Neuron (in vitro differentiated cells): ENCODE measurements around the gene GTF2H3.

ENCODE experiments used
- H2AFZ ChIP-seq: one replicate; pipeline ENCODE4 v1.6.1; 2013; ENCODE audit warnings: low read depth, mild to moderate bottlenecking, inconsistent platforms, low read length, moderate library complexity
- H3K27me3 ChIP-seq: one replicate; pipeline ENCODE4 v1.6.1; 2013; ENCODE audit warnings: low read length; ENCODE audit not compliant: insufficient read depth
- H3K36me3 ChIP-seq: one replicate; pipeline ENCODE4 v1.6.1; 2013; ENCODE audit warnings: low read length; ENCODE audit not compliant: insufficient read depth
- H3K4me1 ChIP-seq: one replicate; pipeline ENCODE4 v1.6.1; 2013; ENCODE audit warnings: low read length; ENCODE audit not compliant: insufficient read depth
- H3K4me3 ChIP-seq: 2 replicates; pipeline ENCODE4 v1.5.1; 2013; ENCODE audit warnings: mild to moderate bottlenecking, low read length, moderate library complexity
- H3K9me3 ChIP-seq: one replicate; pipeline ENCODE4 v1.6.1; 2013; ENCODE audit warnings: low read length

The GTF2H3 gene

GRCh38 chr12:123690191-123690840, 56.7 kb downstream of the GTF2H3 start:
- H3K4me3 ChIP-seq: no peak overlapping the region
- no peaks in the 10 kb centered on the region for H3K4me1 ChIP-seq

GRCh38 chr12:123696207-123696606, 62.6 kb downstream of the GTF2H3 start:
- Histone ChIP-seq H2AFZ (no peak overlapping the region), H3K4me1 (no peaks in the 10 kb centered on the region)

More at GRCh38 chr12:123690191-123690840, 56.7 kb downstream of the GTF2H3 start:
- Histone ChIP-seq H2AFZ (no peak overlapping the region), H3K9me3 (no peaks in the 10 kb centered on the region), H3K27me3 (no peaks in the 10 kb centered on the region), H3K36me3 (peaks cover 38% of the 10 kb centered on the region)

GRCh38 chr12:123696646-123697045, 63.0 kb downstream of the GTF2H3 start:
- no peaks in the 10 kb centered on the region for H3K4me1 ChIP-seq
- H2AFZ ChIP-seq: no peak overlapping the region
- H3K9me3 ChIP-seq: no peaks in the 10 kb centered on the region
- H3K27me3 ChIP-seq: no peaks in the 10 kb centered on the region
- H3K36me3 ChIP-seq: peaks cover 51% of the 10 kb centered on the region
- H3K4me3 ChIP-seq: no peak overlapping the region

More at GRCh38 chr12:123696207-123696606, 62.6 kb downstream of the GTF2H3 start:
- Histone ChIP-seq H3K9me3 (no peaks in the 10 kb centered on the region), H3K36me3 (peaks cover 51% of the 10 kb centered on the region), H3K27me3 (no peaks in the 10 kb centered on the region), H3K4me3 (no peak overlapping the region)

- no peaks in the 10 kb centered on the region for H3K9me3 ChIP-seq
- H3K27me3 ChIP-seq: no peaks in the 10 kb centered on the region
- H3K36me3 ChIP-seq: peaks cover 51% of the 10 kb centered on the region
- no peak overlapping the region for H3K4me3 ChIP-seq
- H3K4me1 ChIP-seq: no peaks in the 10 kb centered on the region
- H2AFZ ChIP-seq: no peak overlapping the region
Observed at GRCh38 chr12:123705935-123706334, 72.3 kb downstream of the GTF2H3 start.

GRCh38 chr12:123707466-123707865, 73.8 kb downstream of the GTF2H3 start:
- no peak overlapping the region for H3K4me3 ChIP-seq
- no peaks in the 10 kb centered on the region for H3K9me3 ChIP-seq
- H2AFZ ChIP-seq: no peak overlapping the region
- no peaks in the 10 kb centered on the region for H3K27me3 ChIP-seq
- H3K36me3 ChIP-seq: peaks cover 37% of the 10 kb centered on the region
- H3K4me1 ChIP-seq: no peaks in the 10 kb centered on the region
